ENCODE measurements around the gene OOSP4B. TPM values are rescaled to one million over a fixed set of nuclear protein-coding genes. Genes with fewer than 3 reads are reported as not detected.
"Not testable (repeated sequence)": the region's sequence is repeated elsewhere in the genome, so short reads cannot be mapped to it uniquely, and the experiment has no call there.

OOSP4B gene
- polyA plus RNA-seq, 3 donors = not detected

DNA sequence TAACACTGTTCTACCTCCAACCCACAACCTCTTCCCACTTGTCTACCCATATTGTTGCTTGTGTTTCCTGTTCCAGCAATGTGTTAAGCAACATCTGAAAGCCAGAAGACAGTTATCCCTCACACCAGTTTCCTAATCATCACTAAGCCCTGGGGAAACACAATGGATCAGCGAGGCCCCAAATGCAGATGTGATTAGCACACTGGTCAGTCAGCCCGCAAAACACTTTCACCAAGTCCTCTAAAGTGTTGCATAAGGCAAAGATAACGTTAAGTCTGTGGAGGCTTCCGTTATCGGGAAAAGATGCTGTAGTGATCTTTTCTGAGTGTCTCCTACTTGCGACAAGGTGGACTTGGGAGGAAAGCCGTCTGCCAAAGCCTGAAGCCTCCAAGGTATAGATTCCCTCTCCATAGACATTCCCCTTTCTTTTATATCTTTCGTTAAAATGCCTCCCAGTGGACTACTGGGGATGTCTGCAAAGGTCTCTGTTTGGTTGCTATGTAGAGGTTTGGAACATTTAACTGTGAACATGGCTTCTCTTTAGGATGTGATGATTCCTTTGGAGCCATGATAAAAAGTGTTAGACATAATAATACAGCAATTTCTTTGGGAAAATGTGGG is 39.5 kb downstream of the OOSP4B start, which contains the start of gene MS4A3:
MS4A3 (plus strand) TSS at position 317 of the 621 bp plus-strand sequence. CDS start 4,496 bp downstream, outside the sequence.
- no peak for DNase-seq (ENCODE audit: extremely low read depth in 1 of 11, low read depth in 9 of 11, low spot score in 4 of 11)

DNA sequence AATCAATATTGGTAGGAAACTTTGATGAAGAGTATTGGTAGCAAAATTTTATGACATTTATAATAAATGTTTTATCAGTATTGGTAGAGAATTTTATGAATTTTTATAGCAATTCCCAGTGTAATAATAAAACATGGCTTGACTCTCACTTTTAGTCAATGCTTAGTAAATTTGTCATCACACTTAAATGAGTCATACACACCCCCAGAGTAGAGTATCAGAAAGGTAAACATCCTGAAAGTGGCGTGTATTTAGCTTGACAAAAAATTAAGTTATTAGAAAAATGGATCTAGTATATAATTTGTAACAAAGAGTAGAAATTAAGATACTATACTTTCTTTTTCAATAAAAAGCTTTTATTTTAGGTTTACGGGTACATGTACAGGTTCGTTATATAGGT is 42.1 kb downstream of the OOSP4B start:
- DNase-seq (ENCODE audit: extremely low read depth in 1 of 11, low read depth in 9 of 11, low spot score in 4 of 11) = no peak

DNA sequence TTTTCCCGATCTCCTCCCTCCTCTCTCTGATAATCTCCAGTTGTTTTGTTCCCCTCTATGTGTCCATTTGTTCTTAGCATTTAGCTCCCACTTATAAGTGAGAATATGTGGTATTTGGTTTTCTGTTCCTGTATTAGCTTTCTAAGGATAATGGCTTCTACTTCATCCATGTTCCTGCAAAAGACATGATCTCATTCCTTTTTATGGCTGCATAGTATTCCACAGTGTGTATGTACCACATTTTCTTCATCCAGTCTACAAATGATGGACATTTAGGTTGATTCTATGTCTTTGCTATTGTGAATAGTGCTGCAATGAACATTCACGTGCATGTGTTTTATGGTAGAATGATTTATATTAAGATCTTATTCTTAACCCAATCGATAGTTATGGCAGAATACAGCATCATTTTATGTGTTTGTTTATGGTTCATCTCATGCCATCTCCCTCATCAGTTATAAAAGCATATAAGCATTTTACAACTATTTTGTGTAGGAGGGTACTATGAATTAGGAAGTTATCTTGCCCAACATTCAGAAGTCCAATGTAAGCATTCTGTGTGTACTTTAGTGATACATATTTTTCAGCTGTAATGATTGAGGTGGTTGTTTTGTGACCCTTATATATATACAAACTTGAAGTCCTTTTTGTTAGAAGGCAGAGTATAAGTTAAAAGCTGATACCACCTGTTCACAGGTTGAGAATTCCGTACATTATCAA is 42.7 kb downstream of the OOSP4B start:
- no peak for DNase-seq (ENCODE audit: extremely low read depth in 1 of 11, low read depth in 9 of 11, low spot score in 4 of 11)

DNA sequence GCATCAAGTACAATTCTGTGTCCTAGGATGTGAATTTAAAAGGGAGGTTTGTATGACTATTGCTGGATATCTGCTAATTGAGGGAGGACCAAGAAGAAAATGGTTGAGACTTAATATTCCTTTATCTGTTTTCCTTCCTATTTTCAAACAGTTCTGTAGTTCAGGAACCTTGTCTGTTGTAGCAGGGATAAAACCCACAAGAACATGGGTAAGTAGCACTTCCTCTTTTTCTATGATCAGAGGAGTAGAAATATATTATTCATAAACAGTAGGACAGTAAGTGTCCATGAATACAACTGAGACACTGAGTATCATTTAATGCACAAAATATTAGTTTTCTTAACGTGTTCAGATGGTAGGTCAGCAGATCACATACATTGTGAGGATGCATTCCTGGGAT is 47.1 kb downstream of the OOSP4B start:
- no peak for DNase-seq (ENCODE audit: extremely low read depth in 1 of 11, low read depth in 9 of 11, low spot score in 4 of 11)

DNA sequence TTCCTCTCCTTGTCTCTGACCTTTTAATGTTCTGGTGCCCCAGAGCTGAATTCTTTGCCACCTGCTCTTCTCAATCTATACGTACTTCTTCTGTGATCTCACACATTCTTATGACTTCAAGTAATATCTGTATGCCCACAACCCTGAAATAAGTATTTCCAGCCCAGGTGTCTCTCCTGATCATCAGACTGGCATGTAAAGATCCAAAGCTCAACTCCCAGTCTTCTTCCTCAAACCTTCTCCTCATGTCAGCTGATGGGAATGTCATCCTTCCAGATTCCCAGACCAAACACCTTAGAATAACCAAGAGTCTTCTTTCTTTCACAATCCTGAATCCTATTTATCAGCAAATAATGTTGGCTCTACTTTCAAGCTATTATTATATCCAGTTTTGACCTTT is 48.8 kb downstream of the OOSP4B start:
- no peak for DNase-seq (ENCODE audit: extremely low read depth in 1 of 11, low read depth in 9 of 11, low spot score in 4 of 11)

DNA sequence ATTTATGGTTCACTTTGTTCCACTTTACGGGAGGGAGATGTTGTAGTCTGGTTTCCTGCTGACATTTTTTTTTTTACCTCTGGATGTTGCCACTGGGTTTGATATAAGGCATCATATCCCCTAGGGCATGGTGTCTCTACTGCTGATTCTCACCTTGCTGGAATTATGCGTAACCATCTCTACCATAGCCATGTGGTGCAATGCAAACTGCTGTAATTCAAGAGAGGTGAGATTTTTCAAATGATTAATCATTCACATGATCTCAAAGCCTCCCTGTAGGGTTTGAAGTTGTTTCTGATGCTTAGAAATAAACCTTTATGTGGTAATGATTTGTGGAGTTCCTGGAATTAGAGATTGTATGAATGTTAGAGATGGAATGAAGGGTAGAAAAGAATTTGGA is 52.5 kb downstream of the OOSP4B start:
- no peak for DNase-seq (ENCODE audit: extremely low read depth in 1 of 11, low read depth in 9 of 11, low spot score in 4 of 11)

DNA sequence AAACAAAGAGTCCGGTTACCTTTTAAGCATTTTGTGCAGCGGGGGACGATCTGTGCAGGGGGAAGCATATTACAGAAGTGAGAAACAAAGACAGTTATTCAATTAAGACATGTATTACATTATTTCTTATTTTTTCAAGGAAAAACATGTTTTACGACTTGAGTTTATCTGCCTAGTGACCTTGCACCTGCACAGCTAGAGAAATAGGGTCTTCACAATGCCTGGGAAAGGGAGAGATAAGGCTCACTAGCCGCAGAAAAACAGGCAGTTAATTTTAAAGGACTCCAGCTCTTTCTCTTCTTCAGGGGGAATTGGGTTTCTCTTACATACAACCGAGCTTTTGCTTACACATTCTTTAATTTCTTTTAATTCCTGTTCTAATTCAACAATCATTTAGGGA is 54.7 kb downstream of the OOSP4B start:
- DNase-seq (ENCODE audit: extremely low read depth in 1 of 11, low read depth in 9 of 11, low spot score in 4 of 11) = not testable (repeated sequence)

DNA sequence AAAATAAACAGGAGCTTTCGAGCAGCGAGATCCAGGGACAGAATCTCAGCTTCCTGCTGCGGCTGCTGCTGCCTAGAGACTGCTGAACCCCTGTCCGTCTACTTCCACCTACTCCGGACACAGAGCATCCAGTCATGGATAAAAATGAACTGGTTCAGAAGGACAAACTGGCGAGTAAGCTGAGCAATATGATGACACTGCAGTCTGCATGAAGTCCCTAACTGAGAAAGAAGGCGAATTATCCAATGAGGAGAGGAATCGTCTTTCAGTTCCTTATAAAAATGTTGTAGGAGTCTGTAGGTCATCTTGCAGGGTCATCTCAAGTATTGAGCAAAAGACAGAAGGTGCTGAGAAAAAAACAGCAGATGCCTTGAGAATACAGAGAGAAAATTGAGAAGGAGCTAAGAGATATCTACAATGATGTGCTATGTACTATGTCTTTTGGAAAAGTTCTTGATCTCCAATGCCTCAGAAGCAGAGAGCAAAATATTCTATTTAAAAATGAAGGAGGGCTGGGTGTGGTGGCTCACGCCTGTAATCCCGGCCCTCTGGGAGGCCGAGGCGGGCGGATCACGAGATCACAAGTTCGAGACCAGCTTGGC is 60.3 kb downstream of the OOSP4B start:
- no peak for DNase-seq (ENCODE audit: extremely low read depth in 1 of 11, low read depth in 9 of 11, low spot score in 4 of 11)

DNA sequence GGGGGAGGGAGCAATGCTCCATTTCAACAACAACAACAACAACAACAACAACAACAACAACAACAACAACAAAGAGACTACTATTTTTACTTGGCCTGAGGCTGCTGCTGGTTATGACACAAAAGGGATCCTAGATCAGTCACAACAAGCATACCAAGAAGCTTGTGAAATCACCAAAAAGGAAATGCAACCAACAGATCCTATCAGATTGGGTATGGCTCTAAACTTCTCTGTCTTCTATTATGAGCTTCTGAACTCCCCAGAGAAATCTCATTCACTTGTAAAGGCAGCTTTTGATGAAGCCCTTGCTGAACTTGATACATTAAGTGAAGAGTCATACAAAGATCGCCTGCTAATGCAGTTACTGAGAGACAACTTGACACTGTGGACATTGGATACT is 61.0 kb downstream of the OOSP4B start:
- DNase-seq (ENCODE audit: extremely low read depth in 1 of 11, low read depth in 9 of 11, low spot score in 4 of 11) = no peak

DNA sequence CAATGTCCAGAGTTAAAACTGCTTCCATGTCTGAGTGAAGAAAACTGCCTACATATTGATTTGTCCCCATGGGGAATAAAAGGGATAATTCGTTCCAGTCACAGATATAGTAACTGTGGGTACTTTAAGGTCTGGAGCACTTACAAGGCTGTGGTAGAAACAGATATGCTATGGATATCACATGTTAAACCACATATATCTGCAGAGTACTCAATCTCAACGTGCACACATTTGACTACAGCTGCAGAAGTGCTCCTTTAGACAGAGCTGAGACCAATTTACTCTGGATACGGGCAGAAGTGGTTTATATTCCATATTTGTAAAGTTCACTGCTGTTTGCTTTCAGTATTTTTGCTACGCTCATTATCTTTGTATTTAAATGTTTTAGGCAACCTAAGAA is 61.8 kb downstream of the OOSP4B start:
- DNase-seq (ENCODE audit: extremely low read depth in 1 of 11, low read depth in 9 of 11, low spot score in 4 of 11) = no peak

DNA sequence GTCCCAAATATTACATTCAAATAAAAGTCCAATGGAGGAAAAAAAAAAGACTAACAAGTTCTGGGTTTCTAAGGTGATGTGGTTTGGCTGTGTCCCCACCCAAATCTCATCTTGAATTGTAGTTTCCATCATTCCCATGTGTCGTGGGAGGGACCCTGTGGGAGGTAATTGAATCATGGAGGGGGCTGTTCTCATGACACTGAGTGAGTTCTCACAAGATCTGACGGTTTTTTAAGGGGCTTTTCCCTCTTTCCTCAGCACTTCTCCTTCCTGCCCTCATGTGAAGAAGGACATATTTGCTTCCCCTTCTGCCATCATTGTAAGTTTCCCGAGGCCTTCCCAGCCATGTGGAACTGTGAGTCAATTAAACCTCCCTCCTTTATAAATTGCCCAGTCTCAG is 63.6 kb downstream of the OOSP4B start:
- no peak for DNase-seq (ENCODE audit: extremely low read depth in 1 of 11, low read depth in 9 of 11, low spot score in 4 of 11)

Other genes starting within 250 kb of the OOSP4B start
- 10 to 100 TPM; 57.2 to 60.1 (median 59.9) TPM for gene MRPL16, start 206.4 kb upstream of the OOSP4B start, polyA plus RNA-seq (ENCODE audit: insufficient read length in 3 of 3)
- gene CBLIF, start 171.7 kb upstream of the OOSP4B start, polyA plus RNA-seq (ENCODE audit: insufficient read length in 3 of 3) = under 1 TPM in 1 of 3 donors, not detected in 2; 0.32 TPM
- not detected for gene TCN1, start 150.7 kb upstream of the OOSP4B start, polyA plus RNA-seq (ENCODE audit: insufficient read length in 3 of 3)
- not detected for gene OOSP3, start 138.4 kb upstream of the OOSP4B start, polyA plus RNA-seq (ENCODE audit: insufficient read length in 3 of 3)
- under 1 TPM in 1 of 3 donors, not detected in 2; 0.32 TPM for gene OOSP1, start 78.7 kb upstream of the OOSP4B start, polyA plus RNA-seq (ENCODE audit: insufficient read length in 3 of 3)
- gene OOSP4A, start 53.1 kb upstream of the OOSP4B start, polyA plus RNA-seq (ENCODE audit: insufficient read length in 3 of 3) = not detected
- gene OOSP2, start 23.2 kb downstream of the OOSP4B start, polyA plus RNA-seq (ENCODE audit: insufficient read length in 3 of 3) = not detected
- gene MS4A3, start 39.5 kb downstream of the OOSP4B start, polyA plus RNA-seq (ENCODE audit: insufficient read length in 3 of 3) = 1 to 10 TPM in 1 of 3 donors, under 1 TPM in 2; 0.80 to 1.0 (median 0.86) TPM
- under 1 TPM in 1 of 3 donors, not detected in 2; 0.12 TPM for gene MS4A2, start 71.5 kb downstream of the OOSP4B start, polyA plus RNA-seq (ENCODE audit: insufficient read length in 3 of 3)
- 10 to 100 TPM; 16.9 to 21.1 (median 17.5) TPM for gene MS4A6A, start 165.9 kb downstream of the OOSP4B start, polyA plus RNA-seq (ENCODE audit: insufficient read length in 3 of 3)
- gene MS4A4E, start 226.0 kb downstream of the OOSP4B start, polyA plus RNA-seq (ENCODE audit: insufficient read length in 3 of 3) = 1 to 10 TPM in 1 of 3 donors, under 1 TPM in 2; 0.42 to 1.5 (median 0.72) TPM

All from renal cortex interstitium (tissue), 11 donors.